HFF-Myc (cell line): ENCODE data around the gene DCD.
"Not testable (repeated sequence)": the region's sequence is repeated elsewhere in the genome, so short reads cannot be mapped to it uniquely, and the experiment has no call there.

ENCODE experiments used
- DNase-seq: peaks from one replicate; pipeline ENCODE4 v3.0.0-alpha.2; 2011; ENCODE audit warnings: low read depth; ENCODE audit errors: extremely low read depth
- H3K4me3 ChIP-seq: replicated peaks from 2 replicates; pipeline ENCODE4 v1.5.1; 2011; ENCODE audit warnings: low read depth, mild to moderate bottlenecking, control low read depth, low read length
- TF ChIP-seq, protein P1 (sequence below): IDR thresholded peaks from 2 replicates; pipeline ENCODE4 v1.5.1; 2012; ENCODE audit warnings: mild to moderate bottlenecking, low read depth, low read length, control low read depth; ENCODE audit errors: missing control alignments

Gene DCD

DNA sequence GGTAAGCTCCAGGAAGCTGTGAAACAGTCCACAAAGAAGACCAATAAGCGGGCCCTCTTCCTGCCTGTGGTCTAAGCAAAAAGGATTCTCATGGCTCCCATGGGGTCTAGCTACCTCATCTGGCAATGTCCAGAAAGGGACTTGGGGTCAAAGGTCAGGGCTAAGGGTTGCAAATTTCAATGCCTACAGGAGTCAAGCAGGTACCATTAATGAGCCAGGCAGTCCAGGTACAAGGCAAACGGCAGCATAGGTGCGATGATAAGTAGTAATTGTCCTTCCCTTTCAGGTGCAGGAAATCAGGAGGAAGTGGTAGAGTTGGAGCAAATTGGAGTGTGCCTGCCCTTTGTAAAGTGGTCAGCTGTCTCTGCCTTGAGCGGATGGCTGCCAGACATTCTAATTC lies 7.1 kb downstream of the DCD start:
- TF ChIP-seq, protein P1, sequence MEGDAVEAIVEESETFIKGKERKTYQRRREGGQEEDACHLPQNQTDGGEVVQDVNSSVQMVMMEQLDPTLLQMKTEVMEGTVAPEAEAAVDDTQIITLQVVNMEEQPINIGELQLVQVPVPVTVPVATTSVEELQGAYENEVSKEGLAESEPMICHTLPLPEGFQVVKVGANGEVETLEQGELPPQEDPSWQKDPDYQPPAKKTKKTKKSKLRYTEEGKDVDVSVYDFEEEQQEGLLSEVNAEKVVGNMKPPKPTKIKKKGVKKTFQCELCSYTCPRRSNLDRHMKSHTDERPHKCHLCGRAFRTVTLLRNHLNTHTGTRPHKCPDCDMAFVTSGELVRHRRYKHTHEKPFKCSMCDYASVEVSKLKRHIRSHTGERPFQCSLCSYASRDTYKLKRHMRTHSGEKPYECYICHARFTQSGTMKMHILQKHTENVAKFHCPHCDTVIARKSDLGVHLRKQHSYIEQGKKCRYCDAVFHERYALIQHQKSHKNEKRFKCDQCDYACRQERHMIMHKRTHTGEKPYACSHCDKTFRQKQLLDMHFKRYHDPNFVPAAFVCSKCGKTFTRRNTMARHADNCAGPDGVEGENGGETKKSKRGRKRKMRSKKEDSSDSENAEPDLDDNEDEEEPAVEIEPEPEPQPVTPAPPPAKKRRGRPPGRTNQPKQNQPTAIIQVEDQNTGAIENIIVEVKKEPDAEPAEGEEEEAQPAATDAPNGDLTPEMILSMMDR: no peak
- DNase-seq: no peak
- no peak overlapping the region for H3K4me3 ChIP-seq

DNA sequence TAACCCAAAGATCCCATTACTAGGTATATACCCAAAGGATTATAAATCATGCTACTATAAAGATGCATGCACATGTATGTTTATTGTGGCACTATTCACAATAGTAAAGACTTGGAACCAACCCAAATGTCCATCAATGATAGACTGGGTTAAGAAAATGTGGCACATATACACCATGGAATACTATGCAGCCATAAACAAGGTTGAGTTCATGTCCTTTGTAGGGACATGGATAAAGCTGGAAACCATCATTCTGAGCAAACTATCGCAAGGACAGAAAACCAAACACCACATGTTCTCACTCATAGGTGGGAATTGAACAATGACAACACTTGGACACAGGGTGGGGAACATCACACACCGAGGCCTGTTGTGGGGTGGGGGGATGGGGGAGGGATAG lies 9.1 kb downstream of the DCD start:
- not testable (repeated sequence) for DNase-seq, H3K4me3 ChIP-seq

DNA sequence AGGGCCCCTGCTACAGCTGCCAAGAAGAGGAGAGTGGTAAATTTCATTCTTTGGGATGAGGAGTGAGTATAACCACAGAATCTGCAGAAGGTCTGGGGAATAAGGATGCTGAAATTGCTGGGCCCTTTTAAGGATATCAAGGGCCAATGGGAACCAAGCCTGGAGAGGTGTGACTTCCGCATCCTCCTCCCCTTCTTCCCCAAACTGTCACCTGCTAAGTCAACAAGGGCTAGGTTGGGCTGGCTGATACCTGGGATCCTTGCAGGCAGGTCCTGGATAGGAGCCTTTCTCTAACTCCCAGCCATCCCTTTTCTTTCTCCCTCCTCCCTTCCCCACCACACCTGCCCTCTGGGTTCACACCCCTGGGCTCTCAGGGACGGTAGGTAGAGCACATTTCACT lies 13.4 kb downstream of the DCD start, which contains the start of gene LACRT:
Gene LACRT, minus strand, starts transcription at position 101 of the 400 bp plus-strand sequence. Its CDS starts 54 bp downstream, at position 47.
- TF ChIP-seq, protein P1: no peak
- H3K4me3 ChIP-seq: no peak within 1 kb of the TSS
- DNase-seq: no peak

DNA sequence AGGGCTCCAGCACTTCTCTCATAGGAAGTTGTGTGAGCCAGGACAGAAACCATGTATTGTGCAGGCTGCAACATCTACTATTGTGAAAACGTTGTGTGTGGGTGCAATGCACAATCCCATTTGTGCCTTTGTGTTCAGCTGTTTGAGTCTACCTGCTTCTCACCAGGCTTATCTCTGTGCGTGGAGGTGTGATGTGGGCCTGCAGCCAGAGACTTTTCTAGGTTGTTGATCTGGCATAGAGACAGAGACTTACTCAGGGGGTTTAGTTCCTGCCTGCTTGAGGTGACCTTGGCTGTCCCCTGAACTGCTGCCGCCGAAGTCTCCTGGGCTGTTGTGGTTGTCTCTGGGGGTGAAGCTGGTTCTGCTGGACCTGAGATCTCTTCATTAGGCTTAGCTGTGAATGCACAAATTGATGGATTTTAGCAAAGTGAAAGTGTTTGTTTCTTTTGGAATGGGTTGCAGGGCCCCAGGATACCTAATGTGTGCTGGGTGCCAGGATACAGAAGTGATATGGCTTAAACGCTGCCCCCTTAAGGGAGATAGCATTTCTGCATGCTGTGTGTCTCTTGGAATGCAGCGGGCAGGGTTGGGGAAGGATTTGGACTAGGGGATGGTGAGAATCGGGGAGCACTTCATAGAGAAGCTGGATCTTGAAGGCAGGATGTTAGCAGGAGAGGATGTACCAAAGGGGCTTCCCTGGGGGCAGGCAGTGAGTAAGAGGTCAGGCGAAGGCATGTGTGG lies 16.0 kb downstream of the DCD start:
- no peak for DNase-seq
- no peak overlapping the region for H3K4me3 ChIP-seq
- TF ChIP-seq, protein P1: no peak

DNA sequence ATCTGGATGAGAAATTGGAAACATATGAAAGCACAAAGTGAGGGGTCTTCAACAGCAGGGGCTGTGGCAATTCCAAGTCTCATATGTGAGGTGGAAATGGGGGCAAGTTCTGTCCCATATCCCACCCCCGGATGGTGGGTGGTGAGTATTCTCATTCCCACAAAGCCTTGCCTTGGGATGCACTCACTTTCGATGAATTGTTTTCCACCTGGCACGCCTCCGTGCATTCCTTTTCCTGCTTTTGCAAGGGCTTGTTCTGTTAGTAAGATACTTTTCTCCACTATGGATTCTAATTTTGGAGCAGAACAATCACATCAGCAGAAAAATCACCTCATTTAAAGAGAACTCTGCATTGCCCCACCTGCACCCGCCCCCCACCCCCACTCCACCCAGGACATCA lies 16.6 kb downstream of the DCD start:
- DNase-seq: no peak
- no peak overlapping the region for H3K4me3 ChIP-seq
- TF ChIP-seq, protein P1: no peak

DNA sequence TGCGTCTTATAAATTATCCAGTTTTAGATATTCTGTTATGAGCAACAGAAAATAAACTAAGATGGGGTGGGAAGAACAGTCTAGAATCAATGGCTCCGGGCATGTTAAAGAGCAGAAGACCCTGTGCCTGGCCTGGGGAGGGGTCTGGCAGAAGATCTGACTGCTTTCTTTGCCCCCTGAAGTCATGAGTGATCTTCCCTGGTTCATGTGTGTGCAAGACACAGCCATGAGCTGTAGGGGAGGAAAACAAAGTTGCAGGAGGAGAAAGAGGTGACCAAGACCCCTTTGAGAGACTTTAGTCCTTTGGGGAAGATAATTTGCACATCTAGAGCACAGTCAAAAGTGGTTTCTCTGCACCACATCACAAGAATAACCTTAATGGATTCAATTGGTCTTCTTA lies 18.2 kb downstream of the DCD start:
- H3K4me3 ChIP-seq: no peak overlapping the region
- TF ChIP-seq, protein P1: no peak
- no peak for DNase-seq

DNA sequence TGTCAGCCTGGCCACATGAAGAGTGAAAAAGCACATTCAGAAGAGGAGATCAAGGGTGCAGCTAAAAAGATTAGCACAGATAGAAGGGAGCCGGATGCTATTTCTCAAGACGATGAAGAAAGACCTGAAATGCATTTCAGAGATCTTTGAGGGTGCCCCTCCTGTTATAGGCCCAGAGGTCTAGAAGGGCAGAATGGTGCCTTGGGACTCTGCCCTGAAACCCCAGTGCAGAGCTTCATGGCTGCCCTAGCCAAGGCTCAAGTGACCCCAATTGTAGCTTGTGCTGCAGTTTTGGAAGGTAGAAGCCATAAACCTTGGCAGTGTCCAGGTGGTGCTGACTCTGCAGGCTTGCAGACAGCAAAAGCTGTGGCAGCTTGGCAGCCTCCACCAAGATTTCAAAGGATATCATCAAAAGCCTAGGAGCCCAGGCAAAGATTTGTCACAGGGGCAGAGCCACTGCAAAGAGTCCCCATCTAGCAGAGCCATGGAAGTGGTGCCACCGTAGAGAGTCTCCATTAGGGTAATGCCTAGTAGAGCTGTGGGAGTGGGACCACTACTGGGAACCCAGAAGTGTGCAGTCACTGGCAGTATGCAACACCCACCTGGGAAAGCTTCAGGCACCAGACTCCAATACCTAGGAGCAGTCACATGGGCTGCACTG lies 19.8 kb downstream of the DCD start:
- H3K4me3 ChIP-seq: no peak overlapping the region
- no peak for DNase-seq
- TF ChIP-seq, protein P1: no peak
